Pons (tissue), 1 donor: Measurements from ENCODE around the gene CLDN10.
"Not testable (repeated sequence)": the region's sequence is repeated elsewhere in the genome, so short reads cannot be mapped to it uniquely, and the experiment has no call there.

Experiments
- DNase-seq: peaks from one replicate; pipeline ENCODE4 v3.0.0-alpha.2; 2016; ENCODE audit warnings: low spot score

CLDN10 gene, protein sequence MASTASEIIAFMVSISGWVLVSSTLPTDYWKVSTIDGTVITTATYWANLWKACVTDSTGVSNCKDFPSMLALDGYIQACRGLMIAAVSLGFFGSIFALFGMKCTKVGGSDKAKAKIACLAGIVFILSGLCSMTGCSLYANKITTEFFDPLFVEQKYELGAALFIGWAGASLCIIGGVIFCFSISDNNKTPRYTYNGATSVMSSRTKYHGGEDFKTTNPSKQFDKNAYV

GRCh38 chr13:95552539-95553441 is at the start of gene CLDN10:
TSS of gene CLDN10 (plus strand) at chr13:95552720. CDS start at chr13:95552754, 34 bp downstream.
- no peak for DNase-seq

GRCh38 chr13:95503662-95504061 is 48.9 kb upstream of the CLDN10 start:
- no peak for DNase-seq

DNA sequence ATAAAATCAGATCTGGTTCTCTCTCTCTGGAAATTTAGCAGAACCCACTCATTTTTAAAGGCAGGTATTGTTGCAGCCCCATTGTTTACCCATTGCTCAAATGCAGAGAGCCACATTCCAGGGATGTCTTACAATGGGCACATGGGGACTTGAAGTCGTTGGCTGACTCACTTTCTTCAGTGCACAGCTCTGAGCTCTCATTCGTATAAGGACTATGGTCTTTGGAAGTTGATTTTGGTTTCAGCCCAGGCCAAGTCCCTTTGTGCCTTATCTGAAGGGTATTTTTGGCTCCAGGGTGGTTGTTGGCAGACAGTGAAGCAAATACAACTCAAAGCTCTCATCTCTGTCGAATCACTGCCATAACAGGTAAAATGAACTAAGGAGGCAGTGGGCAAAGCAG is 47.3 kb upstream of the CLDN10 start:
- DNase-seq, result no peak

GRCh38 chr13:95505986-95506385 is 46.5 kb upstream of the CLDN10 start:
- DNase-seq, result no peak

- DNase-seq, result no peak
These were observed 44.5 kb upstream of the CLDN10 start for GRCh38 chr13:95507991-95508390.

DNA sequence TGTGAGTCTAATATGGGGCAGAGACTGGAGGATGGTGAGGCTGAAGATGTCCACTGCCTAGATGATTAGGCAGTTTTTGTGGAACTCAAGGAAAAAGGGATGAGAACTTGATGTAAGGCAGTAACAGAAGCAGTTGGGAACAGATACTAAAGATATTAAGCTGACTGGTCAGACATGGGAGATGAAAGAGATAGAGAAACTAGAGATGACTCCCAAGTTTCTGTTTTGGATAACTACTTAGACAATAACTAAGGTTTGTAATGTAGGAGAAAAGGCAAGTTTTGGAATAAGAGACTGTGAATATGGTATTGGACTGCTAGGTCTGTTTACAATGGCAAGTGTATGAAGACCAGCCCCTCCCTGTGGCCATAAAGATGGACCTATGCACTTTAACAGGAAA is 43.5 kb upstream of the CLDN10 start:
- no peak for DNase-seq

- no peak for DNase-seq
These were observed 42.8 kb upstream of the CLDN10 start for GRCh38 chr13:95509521-95510310.

GRCh38 chr13:95510950-95511349 is 41.6 kb upstream of the CLDN10 start:
- no peak for DNase-seq

GRCh38 chr13:95512424-95512823 is 40.1 kb upstream of the CLDN10 start:
- no peak for DNase-seq

DNA sequence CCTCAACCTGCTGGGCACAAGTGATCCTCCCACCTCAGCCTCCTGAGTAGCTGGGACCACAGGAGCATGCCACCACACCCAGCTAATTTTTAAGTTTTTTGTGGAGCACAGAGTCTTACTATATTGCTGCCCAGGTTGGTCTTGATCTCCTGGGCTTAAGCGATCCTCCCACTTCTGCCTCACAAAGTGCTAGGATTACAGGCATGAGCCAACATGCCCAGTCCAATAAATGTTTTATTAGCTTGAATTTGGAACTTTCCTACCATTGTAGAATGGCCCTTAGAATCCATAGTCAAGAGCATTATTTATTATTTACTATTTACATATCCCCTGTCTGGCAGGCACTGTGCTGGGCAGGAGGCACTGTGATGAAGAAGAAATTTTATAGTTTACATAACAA is 39.6 kb upstream of the CLDN10 start:
- DNase-seq, result no peak

GRCh38 chr13:95515606-95516005 is 36.9 kb upstream of the CLDN10 start:
- not testable (repeated sequence) for DNase-seq

DNA sequence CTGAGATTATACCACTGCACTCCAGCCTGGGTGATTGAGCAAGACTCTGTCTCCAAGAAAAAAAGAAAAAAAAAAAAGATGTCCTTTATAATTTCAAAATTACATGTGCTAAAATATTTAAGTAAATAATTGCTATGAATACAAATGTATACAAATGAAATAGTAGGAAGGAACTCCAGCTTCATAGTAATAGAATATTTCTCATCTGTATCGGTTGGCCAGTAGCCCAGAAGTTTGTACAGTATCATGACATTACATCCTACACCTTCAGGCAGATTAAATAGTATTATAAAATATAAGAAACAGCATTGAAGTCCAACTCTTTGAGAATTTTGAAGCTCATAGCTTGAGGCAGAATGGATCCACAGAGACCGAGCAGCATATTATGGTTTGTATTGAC is 36.5 kb upstream of the CLDN10 start:
- DNase-seq, result no peak

DNA sequence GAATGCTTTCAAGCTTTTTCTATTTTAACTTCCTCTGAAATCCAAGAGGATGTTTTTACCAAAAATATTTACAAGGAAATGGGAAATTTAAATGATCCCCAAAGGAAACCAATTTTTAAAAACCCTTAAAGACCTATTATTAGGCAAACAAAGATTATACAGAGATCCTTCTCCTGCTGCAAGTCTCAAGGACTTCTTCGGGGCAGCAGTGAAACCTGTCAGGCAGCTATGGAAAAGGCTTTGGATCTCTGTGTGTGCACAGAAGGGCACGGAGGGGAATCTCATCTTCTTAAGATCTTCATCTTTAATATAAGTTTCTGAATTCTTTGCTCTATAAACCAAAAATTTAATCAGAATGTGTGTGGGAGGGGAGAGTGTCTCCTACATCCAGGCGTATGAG is 36.0 kb upstream of the CLDN10 start:
- no peak for DNase-seq

DNA sequence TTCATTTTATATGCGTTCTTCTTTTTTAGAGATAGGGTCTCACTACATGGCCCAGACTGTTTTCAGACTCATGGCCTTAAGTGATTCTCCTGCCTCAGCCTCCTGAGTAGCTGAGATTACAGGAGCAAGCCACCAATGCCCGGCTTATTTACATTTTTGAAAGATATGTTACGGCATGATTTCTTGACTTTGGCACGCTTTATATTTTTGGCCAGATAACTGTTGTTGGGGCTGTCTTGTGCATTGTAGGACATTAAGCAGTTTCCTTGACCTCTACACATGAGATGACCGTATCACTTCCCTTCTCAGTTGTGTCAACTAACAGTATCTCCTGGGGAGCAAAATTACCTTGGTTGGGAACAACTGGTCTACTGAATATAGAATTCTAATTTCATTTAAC is 28.9 kb upstream of the CLDN10 start:
- no peak for DNase-seq

GRCh38 chr13:95524264-95524901 is 28.1 kb upstream of the CLDN10 start:
- DNase-seq, result no peak

GRCh38 chr13:95527955-95528354 is 24.6 kb upstream of the CLDN10 start:
- DNase-seq, result no peak

GRCh38 chr13:95530178-95530577 is 22.3 kb upstream of the CLDN10 start:
- no peak for DNase-seq

DNA sequence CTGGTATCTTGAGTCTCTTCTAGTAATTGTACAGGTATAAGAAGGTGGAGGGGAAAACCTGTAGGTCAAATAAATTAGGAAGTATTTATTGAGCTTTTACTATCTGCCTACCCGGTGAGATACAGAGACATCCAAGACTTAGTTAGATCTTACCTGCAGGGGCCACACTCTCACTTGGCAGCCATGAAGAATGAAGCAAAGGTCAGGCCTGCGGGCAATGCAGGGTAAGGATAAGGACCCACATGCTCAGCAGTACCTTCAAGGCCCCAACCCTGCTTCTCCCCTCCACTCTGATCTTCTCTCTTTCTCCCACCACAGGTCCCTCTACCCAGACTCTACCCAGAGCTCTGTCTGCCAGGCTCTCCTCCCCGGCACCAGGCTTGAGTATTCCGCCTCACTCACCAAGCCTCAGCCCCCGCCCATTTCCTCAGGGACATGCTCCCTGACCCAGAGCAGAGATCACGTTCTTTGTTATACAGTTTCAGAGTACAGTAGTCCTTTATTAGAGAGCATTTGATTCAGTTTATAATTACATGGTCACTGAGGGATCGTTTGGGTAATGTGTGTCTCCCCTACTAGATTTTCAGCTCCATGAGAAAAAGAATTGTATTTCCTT is 18.9 kb upstream of the CLDN10 start:
- DNase-seq, result no peak

DNA sequence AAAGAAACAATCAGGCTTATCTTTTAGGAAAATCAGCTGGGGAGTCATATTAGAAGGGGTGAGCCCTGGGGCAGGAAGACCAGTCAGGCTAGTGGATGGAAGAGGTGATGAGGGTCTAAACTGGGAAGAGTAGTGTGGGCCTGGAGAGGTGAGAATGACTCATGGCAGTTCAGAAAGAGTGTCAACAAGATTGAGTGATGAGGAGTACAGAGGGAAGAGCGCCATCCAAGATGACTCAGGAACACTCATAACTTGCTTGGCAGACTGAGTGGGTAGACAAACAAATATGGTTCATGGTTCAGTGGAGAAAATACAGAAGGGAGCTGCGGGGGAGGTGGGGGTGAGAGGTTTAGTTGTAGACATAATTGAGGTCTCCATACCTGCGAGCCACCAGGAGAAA is 17.3 kb upstream of the CLDN10 start:
- no peak for DNase-seq

DNA sequence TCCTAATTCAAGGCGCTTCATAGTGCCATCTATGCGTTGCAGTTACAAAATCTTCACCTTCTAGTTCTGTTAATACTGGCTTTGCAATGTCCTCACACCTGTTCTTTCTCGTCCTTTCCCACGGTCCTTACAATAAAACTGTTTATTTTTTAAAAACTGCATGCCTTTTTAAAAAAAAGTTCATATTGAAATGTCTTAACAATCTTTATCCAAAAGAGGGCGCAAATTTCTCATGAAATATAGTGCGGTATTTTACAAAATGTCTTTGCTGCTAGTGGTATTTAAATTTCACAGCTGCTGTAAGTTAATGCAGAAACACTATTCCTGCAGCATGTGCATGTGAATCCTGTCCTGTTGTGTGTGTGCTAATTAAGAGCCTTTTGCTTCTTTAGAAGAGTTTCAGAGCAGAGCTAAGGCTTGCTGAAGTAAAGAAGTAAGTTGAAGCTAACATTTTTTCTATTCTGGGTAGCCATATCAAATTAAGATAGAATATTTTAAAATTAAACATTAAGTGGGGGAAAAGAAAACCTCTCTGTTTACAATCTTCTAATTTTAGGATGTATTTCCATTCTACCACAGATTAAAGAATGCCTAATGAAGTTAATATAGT is 15.8 kb upstream of the CLDN10 start:
- peak; percentile 27 for DNase-seq

- peak; percentile 64 for DNase-seq
These were observed 11.6 kb upstream of the CLDN10 start for GRCh38 chr13:95540888-95541287.
